IMR-90 (cell line): Measurements from ENCODE around the gene DVL3. TPM values are rescaled to one million over a fixed set of nuclear protein-coding genes. Genes with fewer than 3 reads are reported as not detected.

Source experiments
- ATAC-seq: fragments of 200-7000 bp; cut with Tn5 transposase; 2 replicates; pipeline ENCODE4 v1.9.1; 2020; ENCODE audit warnings: low read depth, mild to moderate bottlenecking, moderate library complexity
- BruUV-seq: library from RNA; stranded (reverse); fragments of 400-500 nt; replicated peaks from 2 replicates; lab custom pipeline; 2021; lab: Mats Ljungman, UMichigan
- CTCF ChIA-PET: fragments of 300-600 bp; formaldehyde crosslinking; extraction: SDS; loops from one replicate; lab custom pipeline; 2021; ENCODE audit warnings: antibody characterized with exemption; lab: Yijun Ruan, JAX
- POLR2A ChIA-PET: fragments of 300-600 bp; sonication (Branson Sonifier 250); formaldehyde crosslinking; loops from one replicate; lab custom pipeline; 2022; ENCODE audit warnings: antibody characterized with exemption; ENCODE audit not compliant: unreplicated experiment; lab: Charles Lee
- DNase-seq: peaks from one replicate; pipeline ENCODE4 v3.0.0; 2013
- H2AFZ ChIP-seq: replicated peaks from 2 replicates; pipeline ENCODE3; 2013; ENCODE audit warnings: low read length, mild to moderate bottlenecking; ENCODE audit not compliant: poor library complexity
- H2AK5ac ChIP-seq: 2 replicates; pipeline ENCODE4 v1.6.1; 2013; ENCODE audit warnings: low read depth, low read length, inconsistent platforms
- H2AK9ac ChIP-seq: replicated peaks from 2 replicates; pipeline ENCODE3; 2013; ENCODE audit warnings: mild to moderate bottlenecking, low read depth, low read length, moderate library complexity; ENCODE audit not compliant: poor library complexity
- H2BK120ac ChIP-seq: 2 replicates; pipeline ENCODE4 v1.6.1; 2013; ENCODE audit warnings: low read depth, low read length, inconsistent platforms
- H2BK15ac ChIP-seq: 3 replicates; pipeline ENCODE4 v1.6.1; 2013; ENCODE audit warnings: low read depth, low read length, inconsistent platforms
- H2BK20ac ChIP-seq: 2 replicates; pipeline ENCODE4 v1.6.1; 2013; ENCODE audit warnings: low read depth, mild to moderate bottlenecking, inconsistent platforms, low read length, moderate library complexity
- H2BK5ac ChIP-seq: 2 replicates; pipeline ENCODE4 v1.6.1; 2013; ENCODE audit warnings: mild to moderate bottlenecking, low read depth, low read length, inconsistent platforms; ENCODE audit not compliant: poor library complexity, severe bottlenecking
- H3K14ac ChIP-seq: replicated peaks from 2 replicates; pipeline ENCODE4 v1.6.1; 2013; ENCODE audit warnings: low read depth, low read length, inconsistent platforms
- H3K18ac ChIP-seq: 2 replicates; pipeline ENCODE4 v1.6.1; 2013; ENCODE audit warnings: low read depth, low read length, control low read depth
- H3K23ac ChIP-seq: 2 replicates; pipeline ENCODE4 v1.6.1; 2013; ENCODE audit warnings: low read depth, low read length, inconsistent platforms
- H3K27ac ChIP-seq: 2 replicates; pipeline ENCODE4 v1.5.1; 2013; ENCODE audit warnings: mild to moderate bottlenecking, control low read depth, low read length; ENCODE audit not compliant: insufficient read depth
- H3K27me3 ChIP-seq: 2 replicates; pipeline ENCODE4 v1.6.1; 2013; ENCODE audit warnings: low read length; ENCODE audit not compliant: control insufficient read depth, insufficient read depth
- H3K36me3 ChIP-seq: 2 replicates; pipeline ENCODE4 v1.6.1; 2013; ENCODE audit warnings: low read length, mixed read lengths; ENCODE audit not compliant: control insufficient read depth, insufficient read depth
- H3K4ac ChIP-seq: 2 replicates; pipeline ENCODE4 v1.6.1; 2013; ENCODE audit warnings: low read depth, low read length, inconsistent platforms
- H3K4me1 ChIP-seq: 2 replicates; pipeline ENCODE4 v1.6.1; 2013; ENCODE audit warnings: low read length, mixed read lengths; ENCODE audit not compliant: control insufficient read depth, insufficient read depth
- H3K4me2 ChIP-seq: 2 replicates; pipeline ENCODE4 v1.6.1; 2013; ENCODE audit warnings: low read depth, mild to moderate bottlenecking, control low read depth, low read length, moderate library complexity
- H3K4me3 ChIP-seq: 2 replicates; pipeline ENCODE4 v1.5.1; 2013; ENCODE audit warnings: low read depth, mild to moderate bottlenecking, control low read depth, low read length, moderate library complexity; ENCODE audit not compliant: insufficient read depth
- H3K56ac ChIP-seq: 2 replicates; pipeline ENCODE4 v1.6.1; 2013; ENCODE audit warnings: low read length, inconsistent platforms; ENCODE audit not compliant: insufficient read depth; ENCODE audit errors: extremely low read depth
- H3K79me1 ChIP-seq, 2 experiments: 2 replicates each; pipeline ENCODE4 v1.6.1; 2013; ENCODE audit warnings: low read length in 2 of 2, inconsistent platforms in 1 of 2, low read depth in 1 of 2
- H3K9ac ChIP-seq: 2 replicates; pipeline ENCODE4 v1.6.1; 2013; ENCODE audit warnings: low read depth, low read length, control low read depth
- H3K9me1 ChIP-seq: 2 replicates; pipeline ENCODE4 v1.6.1; 2013; ENCODE audit warnings: low read length, inconsistent platforms; ENCODE audit not compliant: insufficient read depth
- H3K9me3 ChIP-seq: 2 replicates; pipeline ENCODE4 v1.6.1; 2013; ENCODE audit warnings: low read length; ENCODE audit not compliant: control insufficient read depth, insufficient read depth
- H4K20me1 ChIP-seq: 2 replicates; pipeline ENCODE4 v1.6.1; 2013; ENCODE audit warnings: low read length, inconsistent platforms; ENCODE audit not compliant: insufficient read depth
- H4K5ac ChIP-seq: 2 replicates; pipeline ENCODE4 v1.6.1; 2013; ENCODE audit warnings: mild to moderate bottlenecking, low read depth, low read length, control low read depth
- H4K8ac ChIP-seq, 2 experiments: 2 replicates each; pipeline ENCODE4 v1.6.1; 2013; ENCODE audit warnings: low read depth in 2 of 2, low read length in 2 of 2, control low read depth in 1 of 2, inconsistent platforms in 1 of 2
- H4K91ac ChIP-seq: 2 replicates; pipeline ENCODE4 v1.6.1; 2013; ENCODE audit warnings: low read depth, low read length, inconsistent platforms; ENCODE audit not compliant: insufficient read depth
- CEBPB ChIP-seq: IDR thresholded peaks from 2 replicates; pipeline ENCODE4 v1.6.1; 2012; ENCODE audit warnings: low read depth, low read length, improper control_type of control experiment
- ELK1 ChIP-seq: fragments of 150-350 bp; IDR thresholded peaks from 2 replicates; pipeline ENCODE4 v1.6.1; 2016; ENCODE audit warnings: low read depth, mild to moderate bottlenecking, low read length, moderate library complexity, borderline replicate concordance
- WGBS, 2 experiments: methylation state at CpG; one replicate each; pipeline versions ENCODE4 v1.1.5 to v1.1.7; 2013; ENCODE audit warnings: missing lambda C conversion rate in 2 of 2; ENCODE audit not compliant: insufficient read length in 1 of 2; ENCODE audit errors: extremely low coverage in 2 of 2; 5-methylcytosine and 5-hydroxymethylcytosine counted together
- dilution Hi-C: fragments of 300-500 bp; cut with HindIII; formaldehyde crosslinking; loops from one replicate; pipeline ENCODE4 v1.14.3; 2018; ENCODE audit warnings: low sequenced_read_pairs; ENCODE audit not compliant: unreplicated experiment
- in situ Hi-C: fragments of 300-500 bp; cut with MboI; formaldehyde crosslinking; loops from 3 replicates; pipeline ENCODE4 v1.14.3; 2019; ENCODE audit warnings: low sequenced_read_pairs, inconsistent platforms, mixed read lengths
- intact Hi-C: fragments of 100-400 bp; cut with micrococcal nuclease; formaldehyde crosslinking; loops from 2 replicates; pipeline ENCODE4 v1.10.0; 2022
- polyA plus RNA-seq, 3 experiments: library from polyadenylated mRNA; depleted of rRNA; stranded (reverse); fragments of >200 nt; gene quantifications; 2 replicates each; pipeline ENCODE4 v1.2.3, GENCODE V29; 2012; ENCODE audit warnings: low replicate concordance in 1 of 3
- total RNA-seq: library from RNA; depleted of rRNA; stranded (reverse); fragments of >200 nt; gene quantifications from 2 replicates; pipeline ENCODE4 v1.2.3, GENCODE V29; 2012

DVL3 gene
- total and polyA plus RNA-seq, 2 of the 4 experiments (the other 2 are of a cell fraction) = 23.3 to 40.4 TPM

GRCh38 chr3:184144505-184144904 lies 10.7 kb upstream of the DVL3 start:
- no peak overlapping the region for H4K91ac ChIP-seq
- H4K20me1 ChIP-seq = peaks cover 18% of the 10 kb centered on the region
- H3K36me3 ChIP-seq = peaks cover 45% of the 10 kb centered on the region
- H3K14ac ChIP-seq = no peak overlapping the region
- H3K23ac ChIP-seq = no peak overlapping the region
- 0 out of 2 replicates have a peak, but pooled peaks cover 2% of the 10 kb centered on the region for H3K4me1 ChIP-seq
- H3K18ac ChIP-seq = no peak overlapping the region
- H2BK15ac ChIP-seq = no peak overlapping the region
- POLR2A ChIA-PET = no interaction called here
- H3K4me2 ChIP-seq = no peak overlapping the region
- no peak overlapping the region for H2BK120ac ChIP-seq
- no peak overlapping the region for H3K56ac ChIP-seq
- no peak overlapping the region for H4K5ac ChIP-seq
- H3K9me1 ChIP-seq = no peaks in the 10 kb centered on the region
- CTCF ChIA-PET = no interaction called here
- TF ChIP-seq CEBPB (peak; percentile 90), ELK1 (no peak)
- H4K8ac ChIP-seq = no peak overlapping the region
- H3K27me3 ChIP-seq = no peaks in the 10 kb centered on the region
- ATAC-seq = no peak
- DNase-seq = no peak
- H2AFZ ChIP-seq = no peak overlapping the region
- no peak overlapping the region for H3K27ac ChIP-seq
- no peak overlapping the region for H2AK9ac ChIP-seq
- no CpG with 5 or more reads among the region's 5 CpGs for WGBS, 2 experiments
- no peak overlapping the region for H3K9ac ChIP-seq
- H2AK5ac ChIP-seq = no peak overlapping the region
- H3K79me1 ChIP-seq = peaks cover 17 to 24% of the 10 kb centered on the region in 2 experiments
- BruUV-seq = TSS peak; percentile 26
- dilution Hi-C loops (no loop called here), in situ Hi-C loops (no loop called here), intact Hi-C loops (no loop called here)
- no peaks in the 10 kb centered on the region for H3K9me3 ChIP-seq
- H3K4ac ChIP-seq = no peak overlapping the region
- H2BK5ac ChIP-seq = no peak overlapping the region
- H3K4me3 ChIP-seq = no peak overlapping the region
- no peak overlapping the region for H2BK20ac ChIP-seq
